GM19238 (cell line): ENCODE results near the gene RANGRF.
"Not testable (repeated sequence)": the region's sequence is repeated elsewhere in the genome, so short reads cannot be mapped to it uniquely, and the experiment has no call there.

Experiments used
- DNase-seq: peaks from one replicate; pipeline ENCODE4 v3.0.0; 2011; ENCODE audit warnings: low spot score; ENCODE audit not compliant: insufficient read length

RANGRF gene

GRCh38 chr17:8288336-8289102 lies at the start of gene RANGRF:
Gene RANGRF (plus strand): TSS chr17:8288670. CDS start chr17:8288789, 119 bp downstream.
- peak; percentile 94 for DNase-seq

GRCh38 chr17:8243827-8244226 lies 44.6 kb upstream of the RANGRF start:
- DNase-seq: no peak

GRCh38 chr17:8244768-8245167 lies 43.7 kb upstream of the RANGRF start:
- DNase-seq: no peak

GRCh38 chr17:8248751-8249607 lies 39.5 kb upstream of the RANGRF start, which contains the start of gene PFAS:
Gene PFAS (plus strand): TSS chr17:8249289. CDS start chr17:8253938, 4,649 bp downstream.
- DNase-seq: peak; percentile 90

- no peak for DNase-seq
Observed at GRCh38 chr17:8249621-8250500, 38.6 kb upstream of the RANGRF start.

GRCh38 chr17:8251411-8251810 lies 37.1 kb upstream of the RANGRF start:
- not testable (repeated sequence) for DNase-seq

- DNase-seq: no peak
Observed at GRCh38 chr17:8253801-8254200, 34.7 kb upstream of the RANGRF start.

GRCh38 chr17:8254881-8255280 lies 33.6 kb upstream of the RANGRF start:
- DNase-seq: no peak

GRCh38 chr17:8255499-8255898 lies 33.0 kb upstream of the RANGRF start:
- DNase-seq: no peak

GRCh38 chr17:8256291-8256690 lies 32.2 kb upstream of the RANGRF start:
- no peak for DNase-seq

GRCh38 chr17:8256691-8257090 lies 31.8 kb upstream of the RANGRF start:
- no peak for DNase-seq

- DNase-seq: no peak
Observed at GRCh38 chr17:8257801-8258200, 30.7 kb upstream of the RANGRF start.

- DNase-seq: no peak
Observed at GRCh38 chr17:8264320-8264719, 24.1 kb upstream of the RANGRF start.

GRCh38 chr17:8264836-8265542 lies 23.5 kb upstream of the RANGRF start:
- no peak for DNase-seq

- DNase-seq: no peak
Observed at GRCh38 chr17:8266648-8267479, 21.6 kb upstream of the RANGRF start.

- no peak for DNase-seq
Observed at GRCh38 chr17:8267480-8268147, 20.9 kb upstream of the RANGRF start.

- DNase-seq: no peak
Observed at GRCh38 chr17:8268550-8269298, 19.7 kb upstream of the RANGRF start.

- DNase-seq: no peak
Observed at GRCh38 chr17:8272421-8272820, 16.0 kb upstream of the RANGRF start.
